ENCODE measurements around the gene RIN3.

Gene RIN3

DNA sequence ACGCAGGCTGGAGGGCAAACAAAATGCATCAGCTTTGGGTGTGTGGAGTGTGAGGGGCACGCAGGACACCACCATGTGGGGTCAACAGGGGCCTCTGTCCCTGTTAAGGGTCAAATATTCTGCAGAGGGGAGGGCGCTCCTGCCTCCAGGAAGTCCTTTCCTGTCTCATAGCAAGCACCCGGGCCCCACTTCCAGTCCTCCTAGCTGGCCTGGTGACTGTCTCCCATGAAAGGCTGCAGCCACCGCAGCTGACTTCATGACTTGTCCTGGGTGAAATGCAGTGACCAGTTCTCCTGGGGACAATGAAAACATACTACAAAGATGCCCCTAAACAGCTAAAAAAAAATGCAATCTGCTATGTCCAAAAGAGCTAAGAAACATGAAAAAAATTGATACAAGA lies 181.2 kb downstream of the RIN3 start:
- no peak for DNase-seq

GRCh38 chr14:92695562-92695961 lies 182.0 kb downstream of the RIN3 start:
- no peak for DNase-seq

- DNase-seq, result no peak
Observed at GRCh38 chr14:92696366-92696765, 182.8 kb downstream of the RIN3 start.

DNA sequence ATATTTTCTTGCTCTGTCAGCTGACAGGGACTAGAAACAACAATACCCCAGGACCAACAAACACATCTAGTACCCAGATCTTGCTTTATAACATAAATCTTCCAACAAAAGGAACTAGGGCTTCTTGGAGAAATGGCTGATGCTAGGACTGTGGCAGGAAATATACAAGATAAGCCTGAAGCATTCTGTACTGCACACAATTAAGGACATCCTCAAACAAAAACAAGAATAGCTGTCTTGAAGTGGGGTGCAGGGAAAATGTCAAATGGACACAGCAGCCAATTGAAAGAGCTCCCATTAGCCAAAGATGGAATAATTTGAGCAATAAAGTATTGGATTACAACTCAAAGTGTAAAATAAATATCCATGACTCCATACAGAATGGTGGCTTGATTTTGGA lies 184.8 kb downstream of the RIN3 start:
- DNase-seq, result no peak

- no peak for DNase-seq
Observed at GRCh38 chr14:92701826-92702225, 188.2 kb downstream of the RIN3 start.

GRCh38 chr14:92702441-92702918 lies 188.9 kb downstream of the RIN3 start:
- no peak for DNase-seq

GRCh38 chr14:92703516-92703915 lies 189.9 kb downstream of the RIN3 start:
- no peak for DNase-seq

DNA sequence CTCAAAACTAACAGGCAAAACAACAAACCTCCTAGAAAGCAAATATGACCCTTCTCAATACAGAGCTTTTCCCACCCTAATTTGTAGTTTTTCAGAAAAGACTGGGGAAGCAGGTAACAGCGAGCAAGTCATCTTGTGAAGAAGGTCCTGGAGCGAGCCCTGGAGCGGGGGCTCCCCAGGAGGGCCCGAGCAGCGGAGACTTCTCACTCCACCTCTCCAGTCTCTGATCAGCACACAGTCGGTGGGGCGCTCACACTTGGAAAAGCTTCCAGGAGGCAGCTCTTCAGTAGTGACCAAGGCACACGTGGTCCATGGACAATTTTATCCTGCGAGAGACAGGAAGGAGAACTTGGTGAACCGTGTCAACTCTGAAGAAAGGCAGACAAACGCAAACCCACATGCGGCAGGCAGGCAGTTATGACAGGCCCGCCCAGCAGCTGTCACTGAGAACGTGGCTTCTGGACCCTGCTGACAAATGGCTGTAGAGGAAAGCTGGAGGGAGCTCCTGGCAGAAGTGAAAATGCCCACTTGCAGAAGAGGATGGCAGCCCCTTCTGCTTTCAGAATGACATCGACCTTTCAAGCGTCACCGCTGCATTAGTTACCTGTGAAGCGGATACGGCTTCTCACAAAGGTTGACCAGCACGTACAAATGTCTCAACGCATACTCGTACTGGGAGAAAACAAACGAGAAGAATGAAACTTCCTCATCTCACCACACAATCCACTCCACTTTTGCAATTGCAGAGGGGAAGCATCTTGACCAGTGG lies 190.6 kb downstream of the RIN3 start:
- DNase-seq, result peak; percentile 23

- DNase-seq, result no peak
Observed at GRCh38 chr14:92704821-92705220, 191.2 kb downstream of the RIN3 start.

GRCh38 chr14:92706386-92706785 lies 192.8 kb downstream of the RIN3 start:
- DNase-seq, result no peak

- DNase-seq, result no peak
Observed at GRCh38 chr14:92709340-92710000, 195.9 kb downstream of the RIN3 start.

GRCh38 chr14:92710001-92710341 lies 196.4 kb downstream of the RIN3 start:
- no peak for DNase-seq

DNA sequence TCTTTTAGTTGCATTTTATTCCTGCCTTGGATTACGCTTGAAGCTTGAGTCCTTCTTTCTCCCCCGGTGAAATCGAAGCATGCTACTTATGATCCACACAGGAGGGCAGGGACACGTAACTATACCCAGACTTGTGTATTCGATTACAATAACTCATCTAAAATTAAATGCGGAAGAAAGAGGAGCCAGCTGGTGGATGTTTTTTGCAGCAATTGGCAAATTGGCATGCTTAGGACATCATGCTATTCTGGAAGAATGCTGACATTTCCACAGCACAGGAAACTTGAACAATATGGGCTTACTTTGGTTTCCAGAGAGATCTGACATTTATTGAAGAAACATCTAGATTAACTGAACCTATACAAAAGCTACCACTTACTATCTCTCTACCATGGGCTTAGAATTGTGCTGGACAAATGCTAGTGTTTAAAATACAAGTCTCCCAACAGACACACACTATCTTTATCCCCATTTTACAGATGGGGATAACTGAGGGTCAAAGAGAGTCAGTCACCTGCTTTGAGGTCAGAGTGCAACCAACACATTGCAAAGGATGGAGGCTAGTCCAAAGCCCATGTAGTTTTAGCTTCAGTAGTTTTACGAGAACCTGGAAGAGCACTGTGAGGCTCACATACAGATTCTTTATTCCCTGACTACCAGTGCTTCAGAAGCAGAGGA lies 198.5 kb downstream of the RIN3 start:
- no peak for DNase-seq

DNA sequence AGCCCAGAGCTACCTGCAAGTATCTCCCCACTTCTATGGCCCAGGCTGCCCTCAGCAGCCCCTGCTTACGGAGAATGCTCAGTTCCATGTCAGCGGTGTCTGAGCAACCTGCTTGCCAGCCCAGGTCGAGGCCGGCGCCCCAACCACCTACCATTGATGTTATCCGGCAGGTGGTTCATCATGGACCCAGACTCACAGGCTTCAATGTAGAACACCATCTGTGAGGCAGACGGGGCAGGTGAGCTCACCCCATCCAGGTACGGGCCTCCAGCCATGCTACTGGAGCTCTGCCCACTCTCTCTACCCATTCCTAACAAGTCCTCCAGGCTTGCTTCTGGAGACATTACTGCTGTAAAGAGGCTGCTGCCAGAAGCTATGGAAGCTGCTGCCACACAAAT lies 199.1 kb downstream of the RIN3 start:
- no peak for DNase-seq

GRCh38 chr14:92714739-92715307 lies 201.2 kb downstream of the RIN3 start:
- DNase-seq, result peak; percentile 78

DNA sequence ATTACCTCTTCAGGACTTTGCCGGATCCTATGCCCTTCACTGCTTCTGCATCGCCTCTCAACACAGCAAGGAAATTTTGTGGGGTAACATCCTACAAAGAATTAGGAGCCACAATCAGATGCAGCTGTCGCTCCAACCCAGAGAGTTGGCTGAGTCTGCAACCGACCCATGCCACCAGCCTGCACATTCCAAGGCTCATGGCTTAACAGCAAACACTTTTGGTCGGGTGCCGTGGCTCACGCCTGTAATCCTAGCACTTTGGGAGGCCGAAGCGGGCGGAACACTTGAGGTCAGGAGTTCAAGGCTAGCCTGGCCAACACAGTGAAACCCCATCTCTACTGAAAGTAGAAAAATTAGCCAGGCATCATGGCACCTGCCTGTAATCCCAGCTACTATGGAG lies 202.6 kb downstream of the RIN3 start:
- no peak for DNase-seq

DNA sequence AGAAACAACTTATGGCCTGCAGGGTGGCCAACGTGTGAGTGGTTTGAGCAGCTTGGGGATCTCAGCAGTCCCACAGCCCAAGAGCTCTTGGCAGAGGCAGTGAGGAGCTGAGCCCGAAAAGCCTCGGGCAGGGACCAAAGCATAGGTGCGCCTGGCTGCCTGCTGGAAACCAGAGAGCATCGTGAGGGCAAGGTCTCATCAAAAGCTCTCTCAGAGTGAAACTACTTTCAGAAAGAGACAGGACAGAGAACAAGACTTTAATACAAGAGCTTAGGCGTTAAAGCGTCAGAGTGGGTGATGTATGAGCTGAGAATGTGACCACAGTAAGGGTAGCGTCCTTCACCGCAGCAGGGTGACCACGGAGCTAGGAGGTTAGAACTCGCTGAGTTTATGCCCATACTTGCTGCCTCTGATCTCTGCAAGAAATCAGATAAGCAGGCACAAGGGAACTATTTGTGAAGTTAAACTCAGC lies 204.0 kb downstream of the RIN3 start:
- DNase-seq, result no peak

DNA sequence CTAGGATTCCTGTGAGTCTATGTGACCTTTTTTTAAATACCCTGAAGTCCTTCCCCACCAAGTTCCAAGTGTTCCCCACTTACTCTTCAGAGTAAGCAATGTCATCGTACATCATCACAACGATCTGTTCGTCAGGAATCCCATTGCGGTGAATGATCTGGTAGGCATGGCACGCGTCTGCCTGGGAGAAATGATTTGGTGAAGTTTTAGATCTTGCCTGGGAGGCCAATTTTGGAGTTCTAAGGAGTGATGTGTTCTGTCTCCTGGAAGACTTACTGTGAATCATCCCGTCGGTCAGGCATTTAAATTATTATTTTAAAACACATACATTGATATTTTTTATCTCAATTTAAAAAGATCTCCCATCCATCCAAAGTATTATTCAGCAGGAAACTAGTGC lies 205.1 kb downstream of the RIN3 start:
- no peak for DNase-seq

DNA sequence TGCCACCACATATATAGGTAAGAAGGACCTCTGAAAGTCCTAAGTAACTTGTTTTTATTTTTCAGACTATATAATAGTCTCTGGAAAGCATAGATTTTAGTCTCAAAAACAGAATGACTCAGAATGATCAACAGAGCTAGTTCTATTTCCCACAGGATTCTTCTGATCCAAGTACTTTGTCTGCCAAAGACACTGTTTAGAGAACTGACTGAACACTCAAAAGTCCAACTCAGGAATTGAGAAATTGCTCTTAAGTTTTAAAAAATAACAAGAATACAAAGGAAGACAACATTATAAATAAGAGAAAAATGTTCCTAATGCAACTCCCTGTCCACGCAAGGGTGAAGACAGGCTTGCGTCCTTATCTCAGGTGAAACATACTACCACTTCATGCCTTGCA lies 205.8 kb downstream of the RIN3 start:
- no peak for DNase-seq

GRCh38 chr14:92719890-92720323 lies 206.3 kb downstream of the RIN3 start:
- DNase-seq, result no peak

- no peak for DNase-seq
Observed at GRCh38 chr14:92724516-92725340, 211.1 kb downstream of the RIN3 start.

DNA sequence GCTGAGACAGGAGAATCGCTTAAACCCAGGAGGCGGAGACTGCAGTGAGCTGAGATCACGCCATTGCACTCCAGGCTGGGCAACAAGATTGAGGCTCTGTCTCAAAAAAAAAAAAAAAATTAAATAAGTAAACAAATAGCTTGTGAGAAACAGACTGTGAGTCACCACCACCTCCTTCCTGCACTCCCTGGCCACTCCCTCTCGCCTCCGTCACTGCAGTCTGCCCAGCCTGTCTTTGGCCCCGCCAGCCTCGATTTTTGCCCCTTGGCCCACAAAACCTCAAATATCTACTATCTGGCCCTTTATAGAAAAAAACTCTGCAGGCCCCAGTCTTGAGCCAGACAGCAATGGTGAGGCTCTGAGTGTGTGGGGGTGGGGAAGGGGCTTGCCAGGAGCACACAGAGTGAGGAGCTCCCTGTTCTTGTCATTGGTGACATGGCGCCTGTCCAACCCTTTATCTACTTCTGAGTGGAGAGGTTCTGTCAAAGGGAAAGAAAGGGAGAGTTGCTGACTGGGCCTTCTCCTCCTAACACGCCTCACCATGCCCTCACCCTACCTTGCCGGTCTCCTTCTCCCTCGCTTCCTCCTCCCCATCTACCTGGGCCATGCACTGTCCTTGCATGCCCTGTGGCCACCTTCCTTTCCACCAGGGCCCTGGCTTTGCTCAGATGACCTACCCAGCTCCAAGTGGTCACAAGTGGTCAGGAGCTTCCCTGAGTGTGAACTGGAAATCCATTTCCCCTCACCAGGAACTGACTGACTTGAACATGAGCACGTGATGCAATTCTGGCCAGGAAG lies 212.8 kb downstream of the RIN3 start:
- DNase-seq, result peak; percentile 45

Data from CD4-positive, alpha-beta T cell treated with Interleukin-10 for 1 hour (primary cell).